Trophoblast cell (in vitro differentiated cells and primary cell): ENCODE measurements around the gene MACO1.

Source experiments
- DNase-seq, 2 donors: peaks; one replicate each; pipeline ENCODE4 v3.0.0-alpha.2; 2016
- H2AFZ ChIP-seq: 2 replicates; pipeline ENCODE4 v1.6.1; 2013; ENCODE audit warnings: low read length, moderate library complexity, mild to moderate bottlenecking; ENCODE audit not compliant: insufficient read depth, poor library complexity
- H2AK5ac ChIP-seq: 2 replicates; pipeline ENCODE4 v1.6.1; 2013; ENCODE audit warnings: mild to moderate bottlenecking, low read length
- H2BK120ac ChIP-seq: 2 replicates; pipeline ENCODE4 v1.6.1; 2013; ENCODE audit warnings: low read length, mild to moderate bottlenecking, moderate library complexity; ENCODE audit not compliant: insufficient read depth, poor library complexity
- H2BK12ac ChIP-seq: 2 replicates; pipeline ENCODE4 v1.6.1; 2013; ENCODE audit warnings: mild to moderate bottlenecking, low read length, moderate library complexity
- H2BK5ac ChIP-seq: 2 replicates; pipeline ENCODE4 v1.6.1; 2013; ENCODE audit warnings: low read length, low read depth, moderate library complexity, mild to moderate bottlenecking; ENCODE audit not compliant: poor library complexity
- H3K14ac ChIP-seq: 2 replicates; pipeline ENCODE4 v1.6.1; 2013; ENCODE audit warnings: mild to moderate bottlenecking, low read length
- H3K18ac ChIP-seq: 2 replicates; pipeline ENCODE4 v1.6.1; 2013; ENCODE audit warnings: mild to moderate bottlenecking, low read length
- H3K23ac ChIP-seq: 2 replicates; pipeline ENCODE4 v1.6.1; 2013; ENCODE audit warnings: low read length
- H3K27ac ChIP-seq: 2 replicates; pipeline ENCODE4 v1.5.1; 2013; ENCODE audit warnings: low read depth, mild to moderate bottlenecking, inconsistent platforms, low read length, moderate library complexity
- H3K27me3 ChIP-seq: 2 replicates; pipeline ENCODE4 v1.6.1; 2013; ENCODE audit warnings: inconsistent platforms, mild to moderate bottlenecking, low read length, moderate library complexity; ENCODE audit not compliant: insufficient read depth
- H3K36me3 ChIP-seq, 2 experiments: 1 replicate in 1 of 2; 2 replicates in 1 of 2; pipeline ENCODE4 v1.6.1; 2013; ENCODE audit warnings: low read length in 2 of 2, mild to moderate bottlenecking in 2 of 2, moderate library complexity in 1 of 2; ENCODE audit not compliant: insufficient read depth in 2 of 2, control insufficient read depth in 1 of 2
- H3K4ac ChIP-seq: 2 replicates; pipeline ENCODE4 v1.6.1; 2013; ENCODE audit warnings: low read depth, mild to moderate bottlenecking, low read length, moderate library complexity
- H3K4me1 ChIP-seq, 2 experiments: 1 replicate in 1 of 2; 2 replicates in 1 of 2; pipeline ENCODE4 v1.6.1; 2013; ENCODE audit warnings: low read length in 2 of 2, mild to moderate bottlenecking in 2 of 2, moderate library complexity in 1 of 2; ENCODE audit not compliant: insufficient read depth in 2 of 2, control insufficient read depth in 1 of 2
- H3K4me2 ChIP-seq: 2 replicates; pipeline ENCODE4 v1.6.1; 2013; ENCODE audit warnings: inconsistent platforms, mild to moderate bottlenecking, low read length, moderate library complexity
- H3K4me3 ChIP-seq: 2 replicates; pipeline ENCODE4 v1.5.1; 2013; ENCODE audit warnings: mild to moderate bottlenecking, low read depth, low read length, inconsistent platforms
- H3K79me1 ChIP-seq: one replicate; pipeline ENCODE4 v1.6.1; 2013; ENCODE audit warnings: low read length
- H3K79me2 ChIP-seq: 2 replicates; pipeline ENCODE4 v1.6.1; 2013; ENCODE audit warnings: low read length, mild to moderate bottlenecking; ENCODE audit not compliant: control insufficient read depth, insufficient read depth, poor library complexity
- H3K9ac ChIP-seq: 2 replicates; pipeline ENCODE4 v1.6.1; 2013; ENCODE audit warnings: mild to moderate bottlenecking, low read length
- H3K9me3 ChIP-seq: 2 replicates; pipeline ENCODE4 v1.6.1; 2013; ENCODE audit warnings: low read depth, mild to moderate bottlenecking, control low read depth, inconsistent platforms, low read length; ENCODE audit not compliant: insufficient read depth
- H4K12ac ChIP-seq: 2 replicates; pipeline ENCODE4 v1.6.1; 2013; ENCODE audit warnings: low read depth, mild to moderate bottlenecking, low read length, moderate library complexity
- H4K8ac ChIP-seq: 2 replicates; pipeline ENCODE4 v1.6.1; 2013; ENCODE audit warnings: low read depth, mild to moderate bottlenecking, low read length, moderate library complexity
- H4K91ac ChIP-seq: one replicate; pipeline ENCODE4 v1.6.1; 2013; ENCODE audit warnings: low read depth, mild to moderate bottlenecking, low read length, moderate library complexity
- WGBS: extraction: QIAGEN DNeasy Blood & Tissue Kit; methylation state at CpG from one replicate; pipeline ENCODE4 v1.1.7; 2013; ENCODE audit warnings: missing lambda C conversion rate; ENCODE audit not compliant: insufficient read length, insufficient coverage; ENCODE audit errors: extremely low coverage; 5-methylcytosine and 5-hydroxymethylcytosine counted together

MACO1 gene

GRCh38 chr1:25492323-25492722, 61.6 kb downstream of the MACO1 start:
- H2AFZ ChIP-seq: no peak overlapping the region
- H3K79me1 ChIP-seq: no peaks in the 10 kb centered on the region
- no peak for DNase-seq
- no peaks in the 10 kb centered on the region for H3K79me2 ChIP-seq
- no peak overlapping the region for H3K23ac ChIP-seq
- H3K18ac ChIP-seq: no peak overlapping the region
- H2AK5ac ChIP-seq: no peak overlapping the region
- peaks cover 1% of the 10 kb centered on the region for H3K9me3 ChIP-seq
- H3K4me1 ChIP-seq: no peaks in the 10 kb centered on the region
- no peak overlapping the region for H3K9ac ChIP-seq
- no peak overlapping the region for H3K4ac ChIP-seq
- no CpG with 5 or more reads among the region's 8 CpGs for WGBS
- H3K27me3 ChIP-seq: no peaks in the 10 kb centered on the region
- no peak overlapping the region for H2BK12ac ChIP-seq
- H3K4me2 ChIP-seq: no peak overlapping the region
- no peak overlapping the region for H2BK5ac ChIP-seq
- H3K4me3 ChIP-seq: no peak overlapping the region
- no peak overlapping the region for H4K91ac ChIP-seq
- no peak overlapping the region for H4K8ac ChIP-seq
- H3K36me3 ChIP-seq: peaks cover 21 to 35% of the 10 kb centered on the region in 2 experiments
- no peak overlapping the region for H3K27ac ChIP-seq
- H4K12ac ChIP-seq: no peak overlapping the region
- no peak overlapping the region for H3K14ac ChIP-seq
- H2BK120ac ChIP-seq: no peak overlapping the region

- WGBS: no CpG with 5 or more reads among the region's 3 CpGs
- Histone ChIP-seq H3K9me3 (peaks cover 1% of the 10 kb centered on the region), H2AK5ac (no peak overlapping the region), H4K12ac (no peak overlapping the region), H3K23ac (no peak overlapping the region), H3K79me1 (no peaks in the 10 kb centered on the region), H3K27me3 (no peaks in the 10 kb centered on the region), H4K91ac (no peak overlapping the region), H2BK120ac (no peak overlapping the region), H3K4me3 (no peak overlapping the region), H3K79me2 (no peaks in the 10 kb centered on the region), H3K4ac (no peak overlapping the region), H3K18ac (no peak overlapping the region), H3K4me2 (no peak overlapping the region), H3K4me1 (no peaks in the 10 kb centered on the region), H3K14ac (no peak overlapping the region), H3K36me3 (peaks cover 19 to 42% of the 10 kb centered on the region in 2 experiments), H4K8ac (no peak overlapping the region), H2AFZ (no peak overlapping the region), H2BK12ac (no peak overlapping the region), H3K9ac (no peak overlapping the region), H3K27ac (no peak overlapping the region), H2BK5ac (no peak overlapping the region)
- no peak for DNase-seq
Measured at GRCh38 chr1:25494952-25495351, 64.3 kb downstream of the MACO1 start.

- no peak overlapping the region for H3K23ac ChIP-seq
- no peak overlapping the region for H2BK120ac ChIP-seq
- H3K14ac ChIP-seq: no peak overlapping the region
- H3K9me3 ChIP-seq: no peaks in the 10 kb centered on the region
- H3K4me3 ChIP-seq: no peak overlapping the region
- no peak overlapping the region for H3K9ac ChIP-seq
- H3K36me3 ChIP-seq: peaks cover 10 to 21% of the 10 kb centered on the region in 2 experiments
- WGBS: no CpG with 5 or more reads among the region's 1 CpG
- peaks cover 2 to 3% of the 10 kb centered on the region in 2 experiments for H3K4me1 ChIP-seq
- no peaks in the 10 kb centered on the region for H3K79me1 ChIP-seq
- no peak overlapping the region for H3K18ac ChIP-seq
- no peak overlapping the region for H4K91ac ChIP-seq
- no peak overlapping the region for H3K4me2 ChIP-seq
- H3K27me3 ChIP-seq: no peaks in the 10 kb centered on the region
- H2AK5ac ChIP-seq: no peak overlapping the region
- H4K8ac ChIP-seq: no peak overlapping the region
- H3K27ac ChIP-seq: no peak overlapping the region
- H2BK12ac ChIP-seq: no peak overlapping the region
- H3K4ac ChIP-seq: no peak overlapping the region
- no peaks in the 10 kb centered on the region for H3K79me2 ChIP-seq
- DNase-seq: no peak
- no peak overlapping the region for H4K12ac ChIP-seq
- no peak overlapping the region for H2AFZ ChIP-seq
- no peak overlapping the region for H2BK5ac ChIP-seq
Measured at GRCh38 chr1:25500694-25501093, 70.0 kb downstream of the MACO1 start.

- Histone ChIP-seq H3K27ac (no peak overlapping the region), H4K8ac (no peak overlapping the region), H3K4me1 (peaks cover 2 to 3% of the 10 kb centered on the region in 2 experiments), H3K18ac (no peak overlapping the region), H4K91ac (no peak overlapping the region), H3K23ac (no peak overlapping the region), H4K12ac (no peak overlapping the region), H3K14ac (no peak overlapping the region), H3K79me1 (no peaks in the 10 kb centered on the region), H3K4me2 (no peak overlapping the region), H3K4ac (no peak overlapping the region), H3K9me3 (no peaks in the 10 kb centered on the region), H2AFZ (no peak overlapping the region), H2BK120ac (no peak overlapping the region), H3K79me2 (no peaks in the 10 kb centered on the region), H2AK5ac (no peak overlapping the region), H3K36me3 (peaks cover 10 to 19% of the 10 kb centered on the region in 2 experiments), H3K9ac (no peak overlapping the region), H2BK12ac (no peak overlapping the region), H3K4me3 (no peak overlapping the region), H2BK5ac (no peak overlapping the region), H3K27me3 (no peaks in the 10 kb centered on the region)
- DNase-seq: peak; percentile 61 to 80
- no CpG with 5 or more reads among the region's 7 CpGs for WGBS
Measured at GRCh38 chr1:25501235-25502058, 70.8 kb downstream of the MACO1 start.
